ENCODE results near the gene SCARB1. TPM values are rescaled to one million over a fixed set of nuclear protein-coding genes. Genes with fewer than 3 reads are reported as not detected.

The SCARB1 gene
- total and polyA plus RNA-seq, 2 of the 13 experiments (the other 11 are each of a cell fraction or from before 2014, with no cell fraction given): 63.4 to 160 TPM

DNA sequence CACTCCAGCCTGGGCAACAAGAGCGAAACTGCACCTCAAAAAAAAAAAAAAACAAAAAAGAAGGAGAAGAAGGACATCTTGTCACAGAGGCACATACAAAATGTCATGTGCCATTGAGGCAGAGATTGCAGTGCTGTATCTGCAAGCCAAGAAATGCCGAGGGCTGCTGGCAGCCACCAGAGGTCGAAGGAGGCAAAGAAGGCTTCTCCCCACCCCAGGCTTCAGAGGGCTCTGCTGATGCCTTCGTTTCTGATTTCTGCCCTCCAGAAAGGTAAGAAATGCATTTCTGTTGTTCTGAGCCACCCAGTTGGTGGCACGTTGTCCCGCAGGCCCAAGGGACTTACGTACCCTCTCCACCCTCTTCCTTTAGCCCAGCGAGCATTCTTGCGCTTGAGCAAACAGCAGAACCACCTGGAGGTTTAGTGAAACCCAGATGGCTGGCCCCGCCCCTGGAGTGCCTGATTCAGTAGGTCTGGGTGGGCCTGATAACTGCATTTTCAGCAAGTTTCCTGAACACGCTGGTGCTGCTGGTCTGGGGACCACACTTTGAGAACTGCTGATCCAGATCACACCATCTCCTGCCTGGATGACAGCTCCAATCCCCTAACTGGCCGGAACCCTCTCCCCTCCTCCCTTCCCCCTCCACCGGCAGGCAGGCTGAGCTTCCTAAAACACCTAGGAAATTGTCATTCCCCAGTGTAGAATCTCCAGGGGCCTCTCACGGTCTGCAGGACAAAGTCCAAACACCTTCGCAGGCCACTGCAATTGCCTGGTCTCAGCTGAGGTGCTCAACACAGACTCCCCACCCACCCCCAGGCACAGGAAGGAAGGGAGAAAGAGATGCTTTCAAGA is 21.1 kb upstream of the SCARB1 start (continued):
- TF ChIP-seq IKZF5 (CRISPR knock-in tag; IDR thresholded peaks at IDR 0.05): peak; percentile 45
- TF ChIP-seq ZBTB8A (CRISPR knock-in tag; IDR thresholded peaks at IDR 0.05; ENCODE audit: borderline replicate concordance, low read depth): no peak
- no peak for TF ChIP-seq GTF3A (CRISPR knock-in tag; conservative IDR thresholded peaks at IDR 0.05)
- no peak for TF ChIP-seq PHF5A (CRISPR knock-in tag; IDR thresholded peaks at IDR 0.05; ENCODE audit: low read depth, unreplicated experiment)
- TF ChIP-seq FOXM1 (CRISPR knock-in tag; IDR thresholded peaks at IDR 0.05): no peak
- TF ChIP-seq, protein P1, sequence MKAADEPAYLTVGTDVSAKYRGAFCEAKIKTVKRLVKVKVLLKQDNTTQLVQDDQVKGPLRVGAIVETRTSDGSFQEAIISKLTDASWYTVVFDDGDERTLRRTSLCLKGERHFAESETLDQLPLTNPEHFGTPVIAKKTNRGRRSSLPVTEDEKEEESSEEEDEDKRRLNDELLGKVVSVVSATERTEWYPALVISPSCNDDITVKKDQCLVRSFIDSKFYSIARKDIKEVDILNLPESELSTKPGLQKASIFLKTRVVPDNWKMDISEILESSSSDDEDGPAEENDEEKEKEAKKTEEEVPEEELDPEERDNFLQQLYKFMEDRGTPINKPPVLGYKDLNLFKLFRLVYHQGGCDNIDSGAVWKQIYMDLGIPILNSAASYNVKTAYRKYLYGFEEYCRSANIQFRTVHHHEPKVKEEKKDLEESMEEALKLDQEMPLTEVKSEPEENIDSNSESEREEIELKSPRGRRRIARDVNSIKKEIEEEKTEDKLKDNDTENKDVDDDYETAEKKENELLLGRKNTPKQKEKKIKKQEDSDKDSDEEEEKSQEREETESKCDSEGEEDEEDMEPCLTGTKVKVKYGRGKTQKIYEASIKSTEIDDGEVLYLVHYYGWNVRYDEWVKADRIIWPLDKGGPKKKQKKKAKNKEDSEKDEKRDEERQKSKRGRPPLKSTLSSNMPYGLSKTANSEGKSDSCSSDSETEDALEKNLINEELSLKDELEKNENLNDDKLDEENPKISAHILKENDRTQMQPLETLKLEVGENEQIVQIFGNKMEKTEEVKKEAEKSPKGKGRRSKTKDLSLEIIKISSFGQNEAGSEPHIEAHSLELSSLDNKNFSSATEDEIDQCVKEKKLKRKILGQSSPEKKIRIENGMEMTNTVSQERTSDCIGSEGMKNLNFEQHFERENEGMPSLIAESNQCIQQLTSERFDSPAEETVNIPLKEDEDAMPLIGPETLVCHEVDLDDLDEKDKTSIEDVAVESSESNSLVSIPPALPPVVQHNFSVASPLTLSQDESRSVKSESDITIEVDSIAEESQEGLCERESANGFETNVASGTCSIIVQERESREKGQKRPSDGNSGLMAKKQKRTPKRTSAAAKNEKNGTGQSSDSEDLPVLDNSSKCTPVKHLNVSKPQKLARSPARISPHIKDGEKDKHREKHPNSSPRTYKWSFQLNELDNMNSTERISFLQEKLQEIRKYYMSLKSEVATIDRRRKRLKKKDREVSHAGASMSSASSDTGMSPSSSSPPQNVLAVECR (CRISPR knock-in tag; IDR thresholded peaks at IDR 0.05; ENCODE audit: borderline replicate concordance): peak; percentile 82; the same call in 1 of the 2 replicates
- no peak for TF ChIP-seq ZNF777 (CRISPR knock-in tag; IDR thresholded peaks at IDR 0.05)
- TF ChIP-seq SNRNP70 (IDR thresholded peaks at IDR 0.05; ENCODE audit: low read depth, low read length): no peak
- no peak for TF ChIP-seq DNMT1 (CRISPR knock-in tag; IDR thresholded peaks at IDR 0.05)
- TF ChIP-seq, protein P2, sequence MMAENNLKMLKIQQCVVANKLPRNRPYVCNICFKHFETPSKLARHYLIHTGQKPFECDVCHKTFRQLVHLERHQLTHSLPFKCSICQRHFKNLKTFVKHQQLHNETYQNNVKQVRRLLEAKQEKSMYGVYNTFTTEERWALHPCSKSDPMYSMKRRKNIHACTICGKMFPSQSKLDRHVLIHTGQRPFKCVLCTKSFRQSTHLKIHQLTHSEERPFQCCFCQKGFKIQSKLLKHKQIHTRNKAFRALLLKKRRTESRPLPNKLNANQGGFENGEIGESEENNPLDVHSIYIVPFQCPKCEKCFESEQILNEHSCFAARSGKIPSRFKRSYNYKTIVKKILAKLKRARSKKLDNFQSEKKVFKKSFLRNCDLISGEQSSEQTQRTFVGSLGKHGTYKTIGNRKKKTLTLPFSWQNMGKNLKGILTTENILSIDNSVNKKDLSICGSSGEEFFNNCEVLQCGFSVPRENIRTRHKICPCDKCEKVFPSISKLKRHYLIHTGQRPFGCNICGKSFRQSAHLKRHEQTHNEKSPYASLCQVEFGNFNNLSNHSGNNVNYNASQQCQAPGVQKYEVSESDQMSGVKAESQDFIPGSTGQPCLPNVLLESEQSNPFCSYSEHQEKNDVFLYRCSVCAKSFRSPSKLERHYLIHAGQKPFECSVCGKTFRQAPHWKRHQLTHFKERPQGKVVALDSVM (CRISPR knock-in tag; IDR thresholded peaks at IDR 0.05): no peak; the same call in 1 of the 2 replicates
- TF ChIP-seq SMAD1 (CRISPR knock-in tag; IDR thresholded peaks at IDR 0.05; ENCODE audit: borderline replicate concordance, low read depth): no peak
- no peak; the same call in 1 of the 2 replicates for TF ChIP-seq NR2C2 (CRISPR knock-in tag; IDR thresholded peaks at IDR 0.05; ENCODE audit: borderline replicate concordance)
- no peak for TF ChIP-seq ZNF296 (CRISPR knock-in tag; conservative IDR thresholded peaks at IDR 0.05)
- TF ChIP-seq YY1 (IDR thresholded peaks at IDR 0.05; ENCODE audit: insufficient read depth, insufficient replicate concordance, low read depth, low read length): no peak
- no peak for TF ChIP-seq ZNF329 (CRISPR knock-in tag; IDR thresholded peaks at IDR 0.05; ENCODE audit: low read depth)
- TF ChIP-seq THAP11 (CRISPR knock-in tag; IDR thresholded peaks at IDR 0.05): 0 out of 2 replicates have a peak, but pooled peaks have one; percentile 24
- TF ChIP-seq FOXA3 (CRISPR knock-in tag; IDR thresholded peaks at IDR 0.05): peak; percentile 40
- TF ChIP-seq CBX5 (CRISPR knock-in tag; IDR thresholded peaks at IDR 0.05; ENCODE audit: borderline replicate concordance): no peak
- TF ChIP-seq ZNF7 (CRISPR knock-in tag; IDR thresholded peaks at IDR 0.05): no peak
- no peak for TF ChIP-seq ZNF337 (CRISPR knock-in tag; IDR thresholded peaks at IDR 0.05; ENCODE audit: borderline replicate concordance, low read depth)
- TF ChIP-seq ZNF850 (CRISPR knock-in tag; conservative IDR thresholded peaks at IDR 0.05): no peak
- TF ChIP-seq ZMYM4 (CRISPR knock-in tag; IDR thresholded peaks at IDR 0.05): peak; percentile 63
